SU-DHL-6 (cell line): Measurements from ENCODE around the gene PPT1.

Experiments
- CTCF ChIP-seq: fragments of 200-600 bp; sonication (generic); IDR thresholded peaks from one replicate; pipeline ENCODE4 v1.5.1; 2017; ENCODE audit warnings: antibody characterized with exemption, mild to moderate bottlenecking, low read length, moderate library complexity; ENCODE audit not compliant: insufficient read depth, poor library complexity, severe bottlenecking
- EZH2phosphoT487 ChIP-seq: fragments of 200-600 bp; sonication (generic), shearing (Covaris generic); conservative IDR thresholded peaks from 2 replicates; pipeline ENCODE4 v1.6.1; 2018; ENCODE audit warnings: mild to moderate bottlenecking, antibody characterized with exemption, low read length, moderate library complexity, mixed read lengths

- no peak for TF ChIP-seq CTCF
- TF ChIP-seq EZH2phosphoT487 = no peak
Measured at GRCh38 chr1:40102896-40103295, 5.8 kb upstream of the PPT1 start.
